PC-9 (cell line): Measurements from ENCODE around the gene GSDME. TPM values are rescaled to one million over a fixed set of nuclear protein-coding genes. Genes with fewer than 3 reads are reported as not detected.
A peak's percentile ranks its signal among the peaks of the same experiment; 100 is the strongest.

Source experiments
- BruUV-seq: library from RNA; stranded (reverse); fragments of 400-500 nt; replicated peaks from 2 replicates; lab custom pipeline; 2021; lab: Mats Ljungman, UMichigan
- CTCF ChIA-PET: fragments of 300-600 bp; sonication (Branson Sonifier 250); formaldehyde crosslinking; loops from one replicate; lab custom pipeline; 2022; ENCODE audit warnings: antibody characterized with exemption; lab: Charles Lee
- POLR2A ChIA-PET: fragments of 300-600 bp; sonication (Branson Sonifier 250); formaldehyde crosslinking; loops from one replicate; lab custom pipeline; 2022; ENCODE audit warnings: antibody characterized with exemption; ENCODE audit not compliant: unreplicated experiment; lab: Charles Lee
- DNase-seq, 2 experiments: peaks; one replicate each; pipeline versions ENCODE4 v3.0.0 to v3.0.0-alpha.2; 2015 to 2022; ENCODE audit warnings: mixed read lengths in 1 of 2
- H2AFZ ChIP-seq: fragments of 200-600 bp; sonication (generic); 2 replicates; pipeline ENCODE4 v1.8.1; 2017; ENCODE audit warnings: antibody characterized with exemption
- H3F3A ChIP-seq: fragments of 200-600 bp; sonication (generic); 2 replicates; pipeline ENCODE4 v1.8.1; 2017; ENCODE audit warnings: antibody characterized with exemption, mild to moderate bottlenecking, low read depth; ENCODE audit not compliant: insufficient read depth
- H3K27ac ChIP-seq: fragments of 200-600 bp; sonication (generic); 2 replicates; pipeline ENCODE4 v1.6.1; 2016; ENCODE audit warnings: mixed run types
- H3K27me3 ChIP-seq: fragments of 200-600 bp; sonication (generic); 2 replicates; pipeline ENCODE4 v1.6.1; 2016; ENCODE audit warnings: low read depth, mixed run types; ENCODE audit not compliant: insufficient read depth
- H3K36me3 ChIP-seq: fragments of 200-600 bp; sonication (generic); 2 replicates; pipeline ENCODE4 v1.6.1; 2016; ENCODE audit warnings: low read depth, mixed run types
- H3K4me1 ChIP-seq: fragments of 200-600 bp; sonication (generic); replicated peaks from 2 replicates; pipeline ENCODE4 v1.6.1; 2016; ENCODE audit warnings: mixed run types; ENCODE audit not compliant: insufficient read depth
- H3K4me2 ChIP-seq: fragments of 200-600 bp; sonication (generic); 2 replicates; pipeline ENCODE4 v1.6.1; 2017; ENCODE audit warnings: mixed run types
- H3K4me3 ChIP-seq: fragments of 200-600 bp; sonication (generic); 2 replicates; pipeline ENCODE4 v1.6.1; 2016; ENCODE audit warnings: mixed run types
- H3K79me2 ChIP-seq: fragments of 200-600 bp; sonication (generic); 2 replicates; pipeline ENCODE4 v1.6.1; 2017; ENCODE audit warnings: low read depth, mixed run types
- H3K9me2 ChIP-seq: fragments of 200-600 bp; sonication (generic); 2 replicates; pipeline ENCODE4 v1.8.1; 2017; ENCODE audit warnings: mild to moderate bottlenecking; ENCODE audit not compliant: insufficient read depth
- H3K9me3 ChIP-seq: fragments of 200-600 bp; sonication (generic); 2 replicates; pipeline ENCODE4 v1.8.1; 2016; ENCODE audit warnings: low read depth; ENCODE audit not compliant: insufficient read depth
- H4K20me1 ChIP-seq: fragments of 200-600 bp; sonication (generic); 2 replicates; pipeline ENCODE4 v1.8.1; 2017; ENCODE audit not compliant: insufficient read depth
- CTCF ChIP-seq: fragments of 200-600 bp; sonication (generic); conservative IDR thresholded peaks from 2 replicates; pipeline ENCODE4 v1.6.1; 2017; ENCODE audit warnings: mixed run types, antibody characterized with exemption, mild to moderate bottlenecking, moderate library complexity
- EZH2 ChIP-seq: fragments of 200-600 bp; sonication (generic); IDR thresholded peaks from 2 replicates; pipeline ENCODE4 v1.8.0; 2017; ENCODE audit warnings: antibody characterized with exemption, low read depth
- intact Hi-C: fragments of 100-400 bp; cut with micrococcal nuclease; formaldehyde crosslinking; loops from one replicate; pipeline ENCODE4 v1.10.0; 2022; ENCODE audit not compliant: unreplicated experiment
- total RNA-seq: library from RNA; stranded (reverse); gene quantifications from 2 replicates; pipeline ENCODE4 v1.2.3, GENCODE V29; 2021

The GSDME gene
- total RNA-seq, 1 experiment from 2014 or later: 11.5 TPM

- Histone ChIP-seq H3K4me1 (peaks cover 19% of the 10 kb centered on the region), H3K9me3 (no peaks in the 10 kb centered on the region), H3K27me3 (no peaks in the 10 kb centered on the region), H3F3A (peaks cover 10% of the 10 kb centered on the region), H2AFZ (no peak overlapping the region), H3K79me2 (no peaks in the 10 kb centered on the region), H4K20me1 (no peaks in the 10 kb centered on the region), H3K4me2 (no peak overlapping the region), H3K27ac (no peak overlapping the region), H3K36me3 (no peaks in the 10 kb centered on the region), H3K9me2 (no peaks in the 10 kb centered on the region), H3K4me3 (no peak overlapping the region)
- TF ChIP-seq CTCF: no peak
- no peak for TF ChIP-seq EZH2
- DNase-seq: no peak
- intact Hi-C loops: loop anchor here (5.0 kb wide), 2 partner anchors 152 to 322 kb away; partner anchors contain the start of gene PALS2
- ChIA-PET CTCF (no interaction called here), POLR2A (no interaction called here)
- BruUV-seq: no TSS peak
Observed at GRCh38 chr7:24724451-24725190, 32.6 kb downstream of the GSDME start.

GRCh38 chr7:24723178-24723530 is 34.1 kb downstream of the GSDME start:
- Histone ChIP-seq H3K4me1 (peaks cover 26% of the 10 kb centered on the region), H3K4me2 (no peak overlapping the region), H3K4me3 (no peak overlapping the region), H2AFZ (no peak overlapping the region), H3K79me2 (no peaks in the 10 kb centered on the region), H3K27me3 (no peaks in the 10 kb centered on the region), H3K9me2 (no peaks in the 10 kb centered on the region), H3F3A (peaks cover 10% of the 10 kb centered on the region), H3K27ac (no peak overlapping the region), H4K20me1 (no peaks in the 10 kb centered on the region), H3K9me3 (no peaks in the 10 kb centered on the region), H3K36me3 (no peaks in the 10 kb centered on the region)
- intact Hi-C loops: loop anchor here (1.0 to 5.0 kb wide), 4 partner anchors 151 to 1153 kb away; partner anchors contain the start of gene PALS2
- no peak for DNase-seq
- ChIA-PET CTCF (interaction anchor here (1.1 kb wide), 1 partner anchor 1179 kb away, joined by 10 read pairs; no protein-coding TSS in a partner anchor), POLR2A (no interaction called here)
- BruUV-seq: no TSS peak
- TF ChIP-seq CTCF: no peak
- no peak for TF ChIP-seq EZH2

- Histone ChIP-seq H4K20me1 (no peaks in the 10 kb centered on the region), H3F3A (peaks cover 10% of the 10 kb centered on the region), H3K36me3 (no peaks in the 10 kb centered on the region), H3K79me2 (no peaks in the 10 kb centered on the region), H3K27ac (peak overlapping the region; percentile 31; the same call in 1 of the 2 replicates), H3K4me3 (no peak overlapping the region), H3K9me2 (no peaks in the 10 kb centered on the region), H3K9me3 (no peaks in the 10 kb centered on the region), H3K4me2 (0 out of 2 replicates have a peak overlapping the region, but pooled peaks have one; percentile 52), H2AFZ (no peak overlapping the region), H3K27me3 (no peaks in the 10 kb centered on the region), H3K4me1 (peaks cover 26% of the 10 kb centered on the region)
- TF ChIP-seq CTCF (peak; percentile 59), EZH2 (no peak)
- intact Hi-C loops: loop anchor here (1.0 to 5.0 kb wide), 4 partner anchors 150 to 1152 kb away; partner anchors contain the start of gene PALS2
- CTCF ChIA-PET: interaction anchor here (1.1 to 1.3 kb wide), 3 partner anchors 11 to 1178 kb away, joined by 3 to 10 read pairs (median 3); no protein-coding TSS in a partner anchor
- POLR2A ChIA-PET: interaction anchor here (0.6 kb wide), 1 partner anchor 1527 kb away, joined by 4 read pairs; no protein-coding TSS in a partner anchor
- no TSS peak for BruUV-seq
- DNase-seq: peak in 1 of 2 experiments; percentile 28
Observed at GRCh38 chr7:24722386-24723177, 34.7 kb downstream of the GSDME start.
